HG03439 (cell line): ENCODE measurements around the gene ABCC6.
"Not testable (repeated sequence)": the region's sequence is repeated elsewhere in the genome, so short reads cannot be mapped to it uniquely, and the experiment has no call there.

Experiments
- ATAC-seq: cut with Tn5 transposase; IDR thresholded peaks from one replicate; pipeline ENCODE4 v1.9.1; 2021; ENCODE audit warnings: mild to moderate bottlenecking, moderate library complexity; ENCODE audit not compliant: unreplicated experiment

Gene ABCC6

DNA sequence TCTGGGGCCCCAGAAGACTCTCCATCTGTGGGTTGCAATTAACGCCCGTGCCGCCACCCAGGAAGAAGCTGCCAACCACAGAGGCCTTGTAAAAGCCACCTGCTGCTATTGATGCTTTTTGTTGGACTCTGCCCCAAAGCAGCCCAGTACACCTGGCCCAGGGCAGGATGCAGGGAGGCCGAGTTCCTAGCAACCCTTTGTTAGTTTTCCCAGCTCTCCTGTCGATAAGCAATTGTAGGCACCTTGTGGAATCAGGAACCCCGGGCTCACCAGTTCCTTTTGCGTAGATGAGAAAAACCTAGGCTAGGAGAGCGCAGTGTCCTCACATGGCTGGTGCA lies 103.3 kb downstream of the ABCC6 start:
- no peak for ATAC-seq

DNA sequence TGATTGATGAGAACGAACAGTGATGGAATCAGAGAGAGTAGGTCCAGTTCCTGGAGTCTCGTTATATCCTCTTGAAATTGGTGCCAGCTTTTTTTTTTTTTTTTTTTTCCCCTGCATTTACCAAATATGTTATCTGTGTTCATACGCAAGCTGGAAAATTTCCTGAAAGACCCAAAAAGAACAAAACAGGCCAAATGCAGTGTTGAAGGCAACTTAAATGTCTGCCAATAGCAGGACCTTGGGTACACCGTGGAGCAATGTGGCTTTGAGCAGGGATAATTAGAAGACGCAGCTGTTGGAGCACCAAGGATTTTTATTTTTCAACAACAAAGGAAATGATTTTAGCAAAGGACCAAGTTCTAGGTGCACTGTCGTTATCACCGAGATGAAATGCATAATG lies 105.0 kb downstream of the ABCC6 start:
- no peak for ATAC-seq

DNA sequence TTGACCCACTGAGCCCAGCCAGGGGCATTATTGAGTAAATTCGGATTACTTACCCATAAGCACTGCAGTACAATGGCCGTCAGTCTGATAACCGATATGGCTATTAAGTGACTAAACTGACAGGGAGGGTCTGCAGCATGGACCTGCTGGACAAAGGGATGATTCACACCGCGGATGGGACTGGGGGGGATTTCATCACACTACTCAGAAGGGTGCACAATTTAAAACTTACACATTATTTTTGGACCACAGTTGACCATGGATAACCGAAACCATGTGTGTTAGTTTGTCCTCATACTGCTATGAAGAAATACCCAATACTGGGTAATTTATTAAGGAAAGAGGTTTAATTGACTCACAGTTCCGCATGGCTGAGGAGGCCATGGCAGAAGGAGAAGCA lies 106.5 kb downstream of the ABCC6 start:
- ATAC-seq, result no peak

DNA sequence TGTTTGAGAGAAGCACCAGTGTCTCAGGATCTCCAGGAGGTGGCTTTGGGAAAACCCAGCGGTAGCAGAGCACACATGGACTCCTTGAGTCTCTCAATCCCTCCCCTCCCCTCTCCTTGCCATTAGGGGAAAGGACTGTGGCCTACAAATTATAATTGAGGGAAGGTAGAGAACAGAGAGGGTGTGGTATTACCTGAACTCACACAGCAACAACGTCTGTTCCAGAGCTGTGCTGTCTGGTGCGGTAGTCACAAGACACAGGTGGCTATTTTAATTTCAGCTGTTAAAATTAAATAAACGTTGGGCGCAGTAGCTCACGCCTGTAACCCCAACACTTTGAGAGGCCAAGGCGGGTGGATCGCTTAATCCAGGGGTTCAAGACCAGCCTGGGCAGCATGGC lies 110.2 kb downstream of the ABCC6 start:
- no peak for ATAC-seq

DNA sequence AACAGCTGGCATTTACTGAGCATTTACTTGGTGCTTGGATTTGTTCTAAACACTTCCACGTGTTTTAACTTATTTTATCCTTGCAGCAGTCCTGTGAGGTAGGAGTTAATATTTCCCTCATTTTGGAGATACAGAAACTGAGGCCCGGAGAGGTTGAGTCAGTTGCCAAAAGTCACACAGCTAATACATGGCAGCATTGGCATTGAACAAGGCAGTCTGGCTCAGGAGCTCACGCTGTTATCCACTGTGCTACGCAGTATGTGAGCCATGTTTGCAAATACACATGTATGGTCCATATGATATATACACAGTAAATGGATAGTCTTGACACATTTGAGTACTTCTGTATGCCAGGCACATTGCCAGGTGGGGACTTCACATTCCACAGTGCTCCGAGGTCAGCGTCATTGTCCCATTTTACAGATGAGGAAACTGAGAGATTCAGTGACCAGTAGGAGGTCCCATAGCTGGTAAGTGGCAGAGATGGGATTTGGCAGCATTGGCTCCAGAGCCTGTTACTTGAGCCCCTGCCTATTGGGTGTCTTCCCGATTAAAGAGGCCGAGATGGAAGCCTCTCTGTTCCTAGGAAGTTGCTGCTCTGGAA lies 110.7 kb downstream of the ABCC6 start:
- no peak for ATAC-seq

DNA sequence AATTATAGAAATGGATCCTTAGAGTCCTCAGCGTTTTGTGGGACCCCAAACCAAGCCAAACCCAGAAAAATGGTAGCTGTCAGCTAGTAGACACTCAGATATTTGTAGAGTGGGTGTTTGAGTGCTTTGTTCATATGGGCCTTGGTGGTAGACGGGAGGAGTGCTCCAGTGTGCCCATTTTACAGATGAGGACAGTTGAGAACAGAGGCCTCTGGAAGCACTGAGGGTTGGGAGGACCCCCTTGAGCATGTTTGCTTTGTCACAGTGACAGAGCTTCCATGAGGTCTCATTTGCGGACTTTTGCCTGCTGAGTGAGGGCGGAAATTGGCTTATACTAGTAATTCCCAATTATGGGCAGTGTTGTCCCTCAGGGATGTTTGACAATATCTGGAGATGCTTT lies 111.7 kb downstream of the ABCC6 start:
- no peak for ATAC-seq

DNA sequence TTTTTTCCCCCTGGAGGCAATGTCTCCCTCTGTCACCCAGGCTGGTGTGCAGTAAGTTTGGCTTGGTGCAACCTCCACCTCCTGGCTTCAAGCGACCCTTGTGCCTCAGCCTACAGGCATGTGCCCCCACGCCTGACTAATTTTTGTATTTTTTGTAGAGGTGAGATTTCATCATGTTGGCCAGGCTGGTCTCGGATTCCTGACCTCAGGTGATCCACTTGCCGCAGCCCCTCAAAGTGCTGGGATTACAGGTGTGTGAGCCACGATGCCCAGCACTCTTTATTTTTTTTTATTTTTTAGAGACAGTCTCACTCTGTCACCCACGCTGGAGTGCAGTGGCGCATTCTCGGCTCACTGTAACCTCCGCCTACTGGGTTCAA lies 113.2 kb downstream of the ABCC6 start:
- no peak for ATAC-seq

DNA sequence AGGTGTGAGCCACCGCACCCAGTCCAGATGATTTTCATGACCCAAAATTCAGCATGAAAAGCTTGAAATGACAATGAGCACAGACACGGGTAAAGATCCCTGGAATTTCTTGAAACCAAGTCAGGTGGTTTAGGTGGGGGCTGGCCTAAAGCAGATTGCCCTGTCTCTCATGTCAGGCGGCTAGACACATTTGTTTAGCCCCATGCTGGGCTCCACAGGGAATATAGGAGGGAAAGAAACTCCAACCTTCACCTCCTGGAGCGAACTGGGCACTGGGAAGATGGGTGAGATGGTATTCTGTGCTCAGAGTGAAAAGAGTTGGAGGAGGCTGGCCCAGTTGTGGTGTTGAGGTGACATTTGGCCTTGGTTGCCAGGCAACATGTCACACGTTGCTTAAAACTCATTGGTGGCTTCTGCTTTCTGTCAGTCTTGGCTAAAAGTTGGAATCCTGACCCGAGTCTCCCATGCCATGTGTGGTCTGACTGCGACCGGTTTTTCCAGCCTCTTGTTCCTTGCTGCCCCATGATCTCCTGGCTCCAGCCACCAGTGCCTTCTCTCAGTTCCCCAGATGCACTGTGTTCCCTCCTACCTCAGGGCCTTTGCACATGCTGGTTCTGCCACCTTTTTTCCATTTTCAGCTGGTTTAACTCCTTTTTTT lies 113.7 kb downstream of the ABCC6 start:
- ATAC-seq, result no peak

DNA sequence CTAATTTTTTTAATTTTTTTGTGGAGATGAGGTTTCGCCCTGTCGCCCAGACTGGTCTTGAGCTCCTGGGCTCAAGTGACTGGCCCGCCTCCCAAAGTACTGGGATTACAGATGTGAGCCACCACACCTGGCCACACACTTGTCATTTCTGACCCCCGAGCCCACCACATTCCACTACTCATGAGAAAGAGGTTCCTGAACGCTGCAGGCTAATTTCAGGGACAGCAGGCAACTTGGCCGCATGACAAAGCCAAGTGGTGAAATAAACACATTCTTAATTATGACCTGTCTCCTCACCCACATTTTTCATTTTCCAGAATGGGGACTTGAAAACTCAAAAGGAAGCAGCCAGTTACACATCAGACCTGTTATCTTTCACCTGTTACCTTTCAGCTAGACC lies 114.5 kb downstream of the ABCC6 start:
- no peak for ATAC-seq

DNA sequence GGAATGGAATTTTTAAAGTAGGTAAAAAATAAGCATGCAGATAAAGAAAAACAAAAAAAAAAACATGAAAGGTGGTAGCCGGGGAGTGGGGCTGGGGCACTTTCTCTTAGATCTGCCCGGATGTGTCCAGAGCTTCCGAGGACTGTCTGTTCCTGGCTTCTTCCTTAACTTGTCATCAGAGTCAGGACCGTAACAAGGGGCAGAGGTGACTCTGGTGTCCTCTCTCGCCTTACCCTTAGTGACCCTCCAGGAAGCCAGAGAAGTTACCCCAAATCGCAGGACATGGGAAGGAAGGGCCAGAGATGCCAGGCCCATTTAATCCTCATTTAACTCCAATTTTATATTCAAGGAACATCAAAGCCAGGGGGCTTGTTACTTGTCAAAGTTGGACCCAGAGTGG lies 115.5 kb downstream of the ABCC6 start:
- ATAC-seq, result no peak

DNA sequence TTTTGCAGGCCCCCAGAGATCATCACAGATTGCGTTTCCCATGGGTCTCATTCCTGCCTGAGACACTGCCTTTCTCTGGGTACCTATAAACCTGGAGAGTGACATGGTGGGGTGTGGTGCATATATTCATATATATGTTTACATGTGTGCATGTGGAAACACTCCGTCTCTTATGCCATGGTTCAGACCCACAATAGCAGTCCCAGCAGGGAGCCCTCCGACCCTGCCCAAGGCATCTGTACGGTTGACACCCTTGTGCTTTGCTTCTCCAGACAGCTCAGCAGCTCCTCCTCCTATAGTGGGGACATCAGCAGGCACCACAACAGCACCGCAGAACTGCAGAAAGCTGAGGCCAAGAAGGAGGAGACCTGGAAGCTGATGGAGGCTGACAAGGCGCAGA lies 116.8 kb downstream of the ABCC6 start:
- no peak for ATAC-seq

DNA sequence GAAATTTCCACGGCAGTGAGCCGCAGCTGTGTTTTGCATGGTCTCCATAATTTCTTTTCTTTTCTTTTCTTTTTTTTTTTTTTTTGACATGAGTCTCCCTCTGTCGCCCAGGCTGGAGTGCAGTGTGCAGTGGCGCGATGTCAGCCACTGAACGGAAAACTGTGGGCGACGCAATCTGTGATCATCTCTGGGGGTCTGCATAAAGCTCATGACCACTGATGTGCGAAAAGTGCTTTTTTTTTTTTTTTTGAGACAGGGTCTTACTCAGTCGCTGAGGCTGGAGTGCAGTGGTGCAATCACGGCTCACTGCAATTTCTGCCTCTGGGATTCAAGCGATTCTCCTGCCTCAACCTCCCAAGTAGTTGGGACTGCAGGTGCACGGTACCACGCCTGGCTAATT lies 117.6 kb downstream of the ABCC6 start:
- no peak for ATAC-seq

DNA sequence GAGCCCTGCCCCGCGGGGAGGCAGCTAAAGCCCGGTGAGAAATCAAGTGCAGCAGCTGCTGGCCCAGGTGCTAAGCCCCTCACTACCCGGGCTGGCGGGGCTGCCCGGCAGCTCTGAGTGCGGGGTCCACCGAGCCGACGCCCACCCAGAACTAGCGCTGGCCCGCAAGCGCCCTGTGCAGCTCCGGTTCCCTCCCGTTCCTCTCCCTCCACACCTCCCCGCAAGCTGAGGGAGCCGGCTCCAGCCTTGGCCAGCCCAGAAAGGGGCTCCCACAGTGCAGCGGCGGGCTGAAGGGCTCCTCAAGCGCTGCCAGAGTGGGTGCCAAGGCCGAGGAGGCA lies 118.5 kb downstream of the ABCC6 start:
- ATAC-seq, result not testable (repeated sequence)

DNA sequence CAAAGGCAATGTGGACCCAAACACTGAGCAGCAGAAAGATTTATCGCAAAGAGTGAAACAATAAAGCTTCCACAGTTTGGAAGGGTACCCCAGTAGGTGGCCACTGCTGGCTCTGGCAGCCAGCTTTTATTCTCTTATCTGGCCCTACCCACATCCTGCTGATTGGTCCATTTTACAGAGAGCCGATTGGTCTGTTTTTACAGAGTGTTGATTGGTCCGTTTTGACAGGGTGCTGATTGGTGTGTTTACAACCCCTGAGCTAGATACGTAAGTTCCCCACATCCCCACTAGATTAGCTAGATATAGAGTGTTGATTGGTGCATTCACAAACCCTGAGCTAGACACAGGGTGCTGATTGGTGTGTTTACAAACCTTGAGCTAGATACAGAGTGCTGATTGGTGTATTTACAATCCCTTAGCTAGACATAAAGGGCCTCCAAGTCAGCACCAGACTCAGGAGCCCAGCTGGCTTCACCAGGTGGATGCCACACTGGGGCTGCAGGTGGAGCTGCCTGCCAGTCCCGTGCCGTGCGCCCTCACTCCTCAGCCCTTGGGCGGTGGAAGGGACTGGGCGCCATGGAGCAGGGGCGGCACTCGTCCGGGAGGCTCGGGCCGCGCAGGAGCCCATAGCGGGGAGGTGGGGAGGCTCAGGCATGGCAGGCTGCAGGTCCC lies 119.0 kb downstream of the ABCC6 start:
- ATAC-seq, result not testable (repeated sequence)

DNA sequence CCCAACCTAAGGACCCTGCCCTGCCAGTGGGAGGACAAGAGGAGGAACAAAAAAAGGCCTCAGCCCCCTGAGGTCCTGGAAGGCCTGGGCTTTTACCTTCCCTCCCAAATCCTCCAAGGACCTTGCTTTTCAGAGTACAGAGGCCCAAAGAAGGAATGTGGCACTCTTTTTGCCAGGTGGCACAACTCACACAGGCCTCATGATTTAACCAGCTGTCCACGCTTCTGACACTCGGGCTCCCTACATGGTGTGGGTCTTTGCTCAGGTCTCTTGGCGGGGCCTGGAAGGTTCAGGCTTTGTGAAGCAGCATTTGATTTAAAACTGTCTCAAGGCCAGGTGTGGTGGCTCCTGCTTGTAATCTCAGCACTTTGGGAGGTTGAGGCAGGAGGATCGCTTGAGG lies 120.6 kb downstream of the ABCC6 start:
- no peak for ATAC-seq

DNA sequence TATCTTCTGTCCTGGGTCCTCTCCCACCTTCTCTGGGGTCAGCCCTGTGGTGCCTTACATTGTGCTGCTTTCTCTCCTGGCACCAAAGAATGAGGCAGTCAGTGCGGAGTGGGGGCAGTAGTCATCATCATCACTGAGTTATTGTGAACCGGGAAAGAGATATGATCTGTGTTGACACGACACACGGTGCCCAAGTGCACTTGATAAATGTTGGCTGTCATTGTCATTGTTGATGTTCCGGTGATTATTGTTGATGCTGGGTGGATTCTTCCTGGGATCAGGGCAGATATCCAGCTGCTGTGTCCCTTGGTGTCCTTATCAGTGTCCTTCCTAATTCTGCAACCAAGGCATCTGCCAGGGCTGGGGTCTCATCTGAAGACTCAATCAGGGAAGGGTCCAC lies 121.7 kb downstream of the ABCC6 start:
- no peak for ATAC-seq

DNA sequence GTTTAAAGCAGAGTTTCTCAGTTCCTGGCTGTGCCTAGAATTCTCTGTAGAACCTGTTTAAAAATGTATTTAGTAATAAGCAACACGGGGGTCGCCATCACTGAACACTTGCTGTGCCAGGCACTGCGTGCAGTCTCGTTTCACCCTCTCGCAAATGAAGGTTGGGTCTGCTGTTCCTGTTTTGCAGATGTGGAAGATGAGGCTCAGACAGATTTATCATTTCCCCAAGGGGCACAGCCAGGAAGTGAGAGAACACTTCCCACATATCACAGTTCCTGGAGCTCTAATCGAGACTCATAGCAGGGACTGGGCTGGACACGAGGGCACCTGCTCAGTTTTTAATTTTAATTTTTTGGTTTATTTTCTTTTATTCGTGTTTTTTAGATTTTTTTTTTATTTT lies 122.7 kb downstream of the ABCC6 start:
- ATAC-seq, result no peak

DNA sequence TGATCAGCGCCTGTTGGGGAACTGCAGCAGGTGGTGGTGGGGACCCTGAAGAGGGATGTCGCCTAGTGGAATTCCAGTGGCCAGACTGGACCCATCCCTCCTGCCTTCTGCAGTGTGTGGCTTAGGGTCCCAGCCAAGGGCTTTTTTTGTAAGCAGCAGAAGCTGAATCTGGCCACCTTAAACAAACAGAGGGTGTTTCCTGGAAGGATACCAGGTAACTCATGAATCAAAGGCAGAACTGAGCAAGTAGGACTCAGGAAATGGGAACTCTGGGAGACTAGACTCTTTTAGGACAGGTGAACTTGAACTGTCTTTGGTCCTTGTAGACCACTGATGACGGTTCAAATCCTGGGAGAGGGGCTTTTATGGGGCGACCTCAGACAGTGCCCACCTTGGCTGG lies 124.0 kb downstream of the ABCC6 start:
- ATAC-seq, result no peak
